ENCODE results near the gene RORC.

RORC gene

GRCh38 chr1:151847867-151848596 is 16.4 kb upstream of the RORC start:
- no peak for DNase-seq (ENCODE audit: low spot score)

GRCh38 chr1:151846686-151847237 is 15.2 kb upstream of the RORC start:
- no peak for DNase-seq (ENCODE audit: low spot score)

GRCh38 chr1:151846062-151846568 is 14.5 kb upstream of the RORC start:
- no peak for DNase-seq (ENCODE audit: low spot score)

- no peak for DNase-seq (ENCODE audit: low spot score)
Measured at GRCh38 chr1:151843398-151843797, 11.8 kb upstream of the RORC start.

GRCh38 chr1:151841141-151841540 is 9.5 kb upstream of the RORC start:
- no peak for DNase-seq (ENCODE audit: low spot score)

GRCh38 chr1:151840421-151840820 is 8.8 kb upstream of the RORC start:
- DNase-seq (ENCODE audit: low spot score), result no peak

- no peak for DNase-seq (ENCODE audit: low spot score)
Measured at GRCh38 chr1:151839457-151840403, 8.1 kb upstream of the RORC start, which contains the start of gene C2CD4D. C2CD4D (minus strand) TSS chr1:151839820; CDS start chr1:151838989, 831 bp downstream.

GRCh38 chr1:151839082-151839412 is 7.4 kb upstream of the RORC start:
- DNase-seq (ENCODE audit: low spot score), result no peak

GRCh38 chr1:151838222-151839081 is 6.8 kb upstream of the RORC start:
- DNase-seq (ENCODE audit: low spot score), result peak; percentile 78

- DNase-seq (ENCODE audit: low spot score), result no peak
Measured at GRCh38 chr1:151837884-151838221, 6.3 kb upstream of the RORC start.

- DNase-seq (ENCODE audit: low spot score), result no peak
Measured at GRCh38 chr1:151837197-151837596, 5.6 kb upstream of the RORC start.

- no peak for DNase-seq (ENCODE audit: low spot score)
Measured at GRCh38 chr1:151835596-151835995, 4.0 kb upstream of the RORC start.

- no peak for DNase-seq (ENCODE audit: low spot score)
Measured at GRCh38 chr1:151834239-151834638, 2.6 kb upstream of the RORC start.

GRCh38 chr1:151833172-151833900 is 1.7 kb upstream of the RORC start:
- DNase-seq (ENCODE audit: low spot score), result no peak

GRCh38 chr1:151832318-151832980 is 847 bp upstream of the RORC start:
- DNase-seq (ENCODE audit: low spot score), result peak; percentile 54

- no peak for DNase-seq (ENCODE audit: low spot score)
Measured at GRCh38 chr1:151831256-151831591, 378 bp downstream of the RORC start.

- DNase-seq (ENCODE audit: low spot score), result no peak
Measured at GRCh38 chr1:151830055-151830454, 1.5 kb downstream of the RORC start.

GRCh38 chr1:151829352-151830046 is 2.1 kb downstream of the RORC start:
- DNase-seq (ENCODE audit: low spot score), result no peak

GRCh38 chr1:151828921-151829320 is 2.7 kb downstream of the RORC start:
- peak; percentile 63 for DNase-seq (ENCODE audit: low spot score)

- DNase-seq (ENCODE audit: low spot score), result no peak
Measured at GRCh38 chr1:151827853-151828252, 3.7 kb downstream of the RORC start.
